IPS DF 6.9 (cell line): ENCODE results near the gene TXNDC16.

Experiments
- DNase-seq: peaks from one replicate; pipeline ENCODE4 v3.0.0-alpha.2; 2013; ENCODE audit warnings: low read depth, low spot score
- H3K27ac ChIP-seq: one replicate; pipeline ENCODE4 v1.5.1; 2013; ENCODE audit warnings: low read length, control low read depth
- H3K27me3 ChIP-seq: 2 replicates; pipeline ENCODE4 v1.6.1; 2013; ENCODE audit warnings: mild to moderate bottlenecking, low read length; ENCODE audit not compliant: control insufficient read depth, insufficient read depth
- H3K36me3 ChIP-seq: 2 replicates; pipeline ENCODE4 v1.6.1; 2013; ENCODE audit warnings: low read length; ENCODE audit not compliant: control insufficient read depth, insufficient read depth
- H3K4me1 ChIP-seq: 2 replicates; pipeline ENCODE4 v1.6.1; 2013; ENCODE audit warnings: low read length; ENCODE audit not compliant: control insufficient read depth, insufficient read depth
- H3K4me3 ChIP-seq: 2 replicates; pipeline ENCODE4 v1.5.1; 2013; ENCODE audit warnings: mild to moderate bottlenecking, low read length
- H3K9me3 ChIP-seq: 2 replicates; pipeline ENCODE4 v1.6.1; 2013; ENCODE audit warnings: low read length, inconsistent platforms; ENCODE audit not compliant: control insufficient read depth, insufficient read depth
- WGBS: extraction: QIAGEN DNeasy Blood & Tissue Kit; methylation state at CpG from one replicate; pipeline ENCODE4 v1.1.7; 2013; ENCODE audit warnings: mixed read lengths, missing lambda C conversion rate; ENCODE audit not compliant: insufficient read length, insufficient coverage; 5-methylcytosine and 5-hydroxymethylcytosine counted together

Gene TXNDC16

DNA sequence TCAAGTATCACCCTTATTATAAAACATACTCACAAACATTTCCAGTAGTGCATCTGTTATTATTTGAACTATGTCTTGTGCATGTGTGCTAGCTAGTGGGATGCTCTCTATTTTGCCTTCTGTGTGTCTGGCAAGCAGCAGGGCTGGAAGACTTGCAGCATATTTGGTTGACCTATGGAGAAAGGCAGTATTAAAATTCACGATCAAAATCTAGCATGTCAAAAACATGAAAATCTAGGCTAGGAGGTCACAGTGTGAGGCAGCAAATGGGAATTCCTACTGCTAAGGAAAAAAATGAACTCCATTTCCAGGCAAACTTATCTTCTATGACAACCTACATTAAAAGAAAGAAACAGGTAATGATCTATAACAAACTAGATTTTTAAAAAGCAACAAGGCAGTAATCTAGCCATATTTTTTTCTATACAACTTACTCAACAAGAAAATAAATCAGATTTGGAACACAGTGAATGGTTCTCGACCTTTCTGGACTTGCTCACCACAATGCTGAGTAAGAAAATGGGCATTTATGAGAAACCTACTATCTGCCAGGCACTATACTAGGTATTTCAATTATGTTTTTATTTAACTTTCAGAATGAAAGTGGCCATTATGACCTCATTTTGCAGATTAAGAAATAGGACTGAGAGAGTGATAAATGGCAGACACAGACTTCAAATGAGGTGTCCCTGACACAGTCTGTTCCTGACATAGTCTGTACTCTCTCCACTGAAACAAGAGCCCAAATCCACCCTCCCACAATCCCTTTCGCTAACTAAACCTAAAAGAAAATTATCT lies 96.8 kb downstream of the TXNDC16 start:
- no peaks in the 10 kb centered on the region for H3K4me1 ChIP-seq
- no peaks in the 10 kb centered on the region for H3K9me3 ChIP-seq
- no peak overlapping the region for H3K4me3 ChIP-seq
- H3K27me3 ChIP-seq, result no peaks in the 10 kb centered on the region
- no CpG with 5 or more reads among the region's 3 CpGs for WGBS
- H3K27ac ChIP-seq, result no peak overlapping the region
- no peak for DNase-seq
- no peaks in the 10 kb centered on the region for H3K36me3 ChIP-seq

DNA sequence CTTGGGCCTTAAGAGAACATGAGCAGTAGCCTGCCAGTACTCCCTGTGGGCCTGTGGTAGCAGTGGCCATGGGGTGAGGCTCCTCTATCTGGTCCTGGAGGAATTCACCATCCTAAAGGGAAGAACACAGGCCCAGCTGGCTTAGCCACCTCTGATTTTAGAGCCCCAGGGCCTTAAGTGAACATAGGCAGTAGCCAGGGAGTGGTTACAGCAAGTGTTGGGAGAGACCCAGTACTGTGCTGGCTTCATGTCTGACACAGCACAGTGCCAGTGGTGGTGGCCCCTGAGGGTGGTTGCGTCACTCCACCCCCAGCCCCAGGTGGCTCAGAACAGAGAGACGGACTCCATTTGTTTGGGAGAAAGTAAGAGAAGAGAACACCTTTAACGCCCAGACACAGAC lies 105.1 kb downstream of the TXNDC16 start:
- DNase-seq, result no peak
- H3K4me3 ChIP-seq, result no peak overlapping the region
- no CpG with 5 or more reads among the region's 3 CpGs for WGBS

DNA sequence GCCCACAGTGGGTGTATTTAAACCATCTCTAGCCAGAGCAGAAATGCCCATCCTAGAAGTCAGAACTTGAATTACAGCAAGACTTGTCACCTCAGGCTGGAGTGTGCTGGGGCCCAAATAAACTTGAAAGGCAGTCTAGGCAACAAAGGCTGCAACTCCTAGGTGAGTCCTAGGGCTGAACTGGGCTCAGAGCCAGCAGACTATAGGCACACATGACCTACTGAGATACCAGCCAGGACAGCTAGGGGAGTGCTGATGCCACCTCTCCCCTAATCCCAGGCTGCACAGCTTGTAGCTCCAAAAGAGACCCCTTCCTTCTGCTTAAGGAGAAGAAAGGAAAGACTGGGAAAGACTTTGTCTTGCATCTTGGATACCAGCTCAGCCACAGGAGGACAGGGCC lies 106.0 kb downstream of the TXNDC16 start:
- H3K4me3 ChIP-seq, result no peak overlapping the region
- H3K27ac ChIP-seq, result no peak overlapping the region
- no peaks in the 10 kb centered on the region for H3K36me3 ChIP-seq
- no peaks in the 10 kb centered on the region for H3K27me3 ChIP-seq
- no peak for DNase-seq
- H3K9me3 ChIP-seq, result no peaks in the 10 kb centered on the region
- no peaks in the 10 kb centered on the region for H3K4me1 ChIP-seq

More for the DNA sequence above, 105.1 kb downstream of the TXNDC16 start:
- no peak overlapping the region for H3K27ac ChIP-seq
- H3K4me1 ChIP-seq, result no peaks in the 10 kb centered on the region
- no peaks in the 10 kb centered on the region for H3K36me3 ChIP-seq
- H3K9me3 ChIP-seq, result no peaks in the 10 kb centered on the region
- H3K27me3 ChIP-seq, result no peaks in the 10 kb centered on the region

GRCh38 chr14:52443506-52443905 lies 108.8 kb downstream of the TXNDC16 start:
- H3K4me1 ChIP-seq, result no peaks in the 10 kb centered on the region
- H3K9me3 ChIP-seq, result no peaks in the 10 kb centered on the region
- H3K27ac ChIP-seq, result no peak overlapping the region
- DNase-seq, result no peak
- no peaks in the 10 kb centered on the region for H3K27me3 ChIP-seq
- no peaks in the 10 kb centered on the region for H3K36me3 ChIP-seq
- no peak overlapping the region for H3K4me3 ChIP-seq

GRCh38 chr14:52442602-52443001 lies 109.7 kb downstream of the TXNDC16 start:
- no CpG with 5 or more reads among the region's 1 CpG for WGBS
- DNase-seq, result no peak
- Histone ChIP-seq H3K27ac (no peak overlapping the region), H3K27me3 (no peaks in the 10 kb centered on the region), H3K4me3 (no peak overlapping the region), H3K36me3 (no peaks in the 10 kb centered on the region), H3K9me3 (no peaks in the 10 kb centered on the region), H3K4me1 (no peaks in the 10 kb centered on the region)

- H3K4me3 ChIP-seq, result no peak overlapping the region
- no peaks in the 10 kb centered on the region for H3K36me3 ChIP-seq
- DNase-seq, result no peak
- no peaks in the 10 kb centered on the region for H3K4me1 ChIP-seq
- H3K27me3 ChIP-seq, result no peaks in the 10 kb centered on the region
- WGBS, result no CpG with 5 or more reads among the region's 4 CpGs
- H3K27ac ChIP-seq, result no peak overlapping the region
- H3K9me3 ChIP-seq, result no peaks in the 10 kb centered on the region
Measured at GRCh38 chr14:52442166-52442565, 110.1 kb downstream of the TXNDC16 start.

- no CpG with 5 or more reads among the region's 4 CpGs for WGBS
- Histone ChIP-seq H3K4me3 (no peak overlapping the region), H3K27ac (no peak overlapping the region), H3K27me3 (no peaks in the 10 kb centered on the region), H3K9me3 (no peaks in the 10 kb centered on the region), H3K4me1 (no peaks in the 10 kb centered on the region), H3K36me3 (no peaks in the 10 kb centered on the region)
- no peak for DNase-seq
Measured at GRCh38 chr14:52439476-52439875, 112.8 kb downstream of the TXNDC16 start.

GRCh38 chr14:52434955-52435354 lies 117.3 kb downstream of the TXNDC16 start:
- no CpG with 5 or more reads among the region's 1 CpG for WGBS
- no peak for DNase-seq
- Histone ChIP-seq H3K27me3 (no peaks in the 10 kb centered on the region), H3K4me1 (no peaks in the 10 kb centered on the region), H3K4me3 (no peak overlapping the region), H3K9me3 (no peaks in the 10 kb centered on the region), H3K27ac (no peak overlapping the region), H3K36me3 (no peaks in the 10 kb centered on the region)

DNA sequence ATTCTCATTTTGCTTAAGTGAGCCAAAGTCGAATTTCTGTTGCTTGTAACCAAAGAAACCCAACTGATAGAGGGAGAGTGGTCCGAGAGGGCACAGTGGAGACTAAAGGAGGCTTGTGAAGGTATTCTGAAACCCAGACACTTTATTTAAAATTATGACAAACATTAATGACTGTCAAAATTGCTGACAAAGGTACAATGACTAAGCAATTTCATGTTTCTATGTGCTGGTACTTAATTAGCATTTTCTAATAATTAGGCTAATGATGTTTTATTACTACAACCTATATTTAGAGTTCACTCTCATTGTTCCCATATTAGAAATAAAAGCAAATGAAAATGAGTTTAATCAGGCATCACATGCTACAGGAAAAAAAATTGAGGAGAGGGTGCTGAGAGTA lies 121.8 kb downstream of the TXNDC16 start:
- no CpG with 5 or more reads among the region's 2 CpGs for WGBS
- Histone ChIP-seq H3K36me3 (no peaks in the 10 kb centered on the region), H3K4me1 (no peaks in the 10 kb centered on the region), H3K9me3 (no peaks in the 10 kb centered on the region), H3K27ac (no peak overlapping the region), H3K4me3 (no peak overlapping the region), H3K27me3 (no peaks in the 10 kb centered on the region)
- no peak for DNase-seq

- H3K4me3 ChIP-seq, result no peak overlapping the region
- no peaks in the 10 kb centered on the region for H3K4me1 ChIP-seq
- no peaks in the 10 kb centered on the region for H3K36me3 ChIP-seq
- no CpG with 5 or more reads among the region's 2 CpGs for WGBS
- H3K27me3 ChIP-seq, result no peaks in the 10 kb centered on the region
- no peak overlapping the region for H3K27ac ChIP-seq
- H3K9me3 ChIP-seq, result no peaks in the 10 kb centered on the region
- DNase-seq, result no peak
Measured at GRCh38 chr14:52429451-52429850, 122.9 kb downstream of the TXNDC16 start.

DNA sequence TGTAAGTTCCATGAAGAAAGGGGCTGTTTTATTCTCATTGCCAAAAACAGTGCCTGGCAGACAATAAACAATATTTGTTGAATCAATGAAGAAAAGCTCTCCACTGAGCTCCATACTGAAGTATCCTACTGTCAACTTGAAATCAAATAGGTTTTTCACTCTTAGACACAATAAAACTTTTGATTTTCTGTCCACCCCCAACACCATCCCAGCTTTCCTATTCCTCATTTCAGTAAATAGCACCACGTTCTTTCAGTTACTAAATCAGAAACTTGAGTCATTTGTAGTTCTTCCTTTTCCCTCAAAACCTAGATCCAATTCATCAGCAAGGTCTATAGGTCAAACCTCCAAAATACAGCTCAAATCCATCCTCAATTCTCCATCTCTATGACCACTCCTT lies 124.8 kb downstream of the TXNDC16 start:
- Histone ChIP-seq H3K36me3 (no peaks in the 10 kb centered on the region), H3K4me3 (no peak overlapping the region), H3K27me3 (no peaks in the 10 kb centered on the region), H3K4me1 (no peaks in the 10 kb centered on the region), H3K9me3 (no peaks in the 10 kb centered on the region), H3K27ac (no peak overlapping the region)
- DNase-seq, result no peak
- no CpG with 5 or more reads among the region's 1 CpG for WGBS
